A172 (cell line): Measurements from ENCODE around the gene OR52K2. TPM values are rescaled to one million over a fixed set of nuclear protein-coding genes. Genes with fewer than 3 reads are reported as not detected.
"Not testable (repeated sequence)": the region's sequence is repeated elsewhere in the genome, so short reads cannot be mapped to it uniquely, and the experiment has no call there.

Experiments
- DNase-seq: peaks from one replicate; pipeline ENCODE4 v3.0.0-alpha.2; 2015; ENCODE audit warnings: low spot score
- total RNA-seq: library from RNA; depleted of rRNA; stranded (reverse); fragments of >200 nt; shearing (Covaris generic); gene quantifications from 2 replicates; pipeline ENCODE4 v1.2.3, GENCODE V29; 2014; rRNA removed

OR52K2 gene
- total RNA-seq, 1 experiment from 2014 or later: not detected

DNA sequence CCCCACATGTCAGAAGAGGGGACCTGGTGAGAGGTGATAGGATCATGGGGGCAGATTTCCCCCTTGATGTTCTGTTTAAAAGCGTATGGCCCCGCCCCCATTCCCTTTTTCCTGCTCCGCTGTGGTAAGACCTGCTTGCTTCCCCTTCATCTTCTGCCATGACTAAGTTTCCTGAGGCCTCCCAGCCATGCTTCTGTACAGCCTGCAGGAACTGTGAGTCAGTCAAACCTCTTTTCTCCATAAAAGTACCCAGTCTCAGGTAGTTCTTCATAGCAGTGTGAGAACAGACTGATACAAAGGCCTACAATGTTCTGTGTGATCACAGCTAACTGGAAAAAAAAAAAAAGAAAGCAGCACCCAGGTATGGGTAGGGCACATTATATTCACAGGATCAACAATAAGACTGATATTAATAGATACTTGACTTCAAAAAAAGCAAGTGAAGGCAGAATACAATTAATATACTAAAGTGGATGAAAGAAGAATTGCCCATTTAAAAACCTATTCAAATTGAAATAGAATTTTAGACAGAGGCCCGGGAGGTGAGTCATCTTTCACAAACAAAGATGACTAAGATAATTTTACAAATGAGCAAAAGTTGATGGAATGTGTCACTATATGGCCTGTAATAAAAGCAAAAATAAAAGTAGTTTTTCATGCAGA lies 31.6 kb downstream of the OR52K2 start:
- DNase-seq: peak; percentile 38

DNA sequence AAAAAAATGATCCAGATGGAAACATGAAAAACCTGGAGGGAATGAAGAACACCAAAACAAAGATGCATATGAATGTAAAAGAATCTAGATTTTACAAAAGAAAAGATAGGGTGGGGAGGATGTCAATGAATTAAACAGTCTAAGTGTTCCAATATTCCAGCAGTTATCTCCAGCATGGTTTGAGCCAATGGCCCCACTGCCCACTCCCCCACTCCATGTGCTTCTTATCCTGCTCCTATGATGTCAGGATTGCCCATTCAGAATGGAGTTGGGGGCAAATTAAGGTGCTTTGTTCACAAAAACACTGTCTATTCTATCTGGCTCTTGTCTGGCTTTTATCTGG lies 32.1 kb downstream of the OR52K2 start:
- DNase-seq: no peak

DNA sequence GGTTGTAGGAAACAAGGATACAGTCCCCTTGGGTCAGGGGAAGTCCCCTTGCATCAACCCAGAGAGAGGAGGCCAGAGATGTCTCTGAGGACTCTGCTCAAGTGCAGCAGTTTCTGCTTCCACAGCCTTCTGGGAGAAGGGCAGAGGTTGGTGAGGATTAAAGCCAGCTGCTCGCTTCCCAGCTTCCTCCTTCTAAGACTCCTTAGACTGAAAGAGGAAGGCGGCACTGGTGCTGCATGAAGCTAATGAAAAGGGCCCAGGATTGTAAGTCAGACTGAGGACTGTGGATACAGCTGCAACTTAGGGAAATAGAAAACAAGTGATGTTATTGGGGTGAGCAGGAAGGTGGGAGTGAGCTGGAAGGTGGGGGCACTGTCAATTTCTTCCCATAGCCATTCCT lies 33.4 kb downstream of the OR52K2 start, which contains the start of gene OR52K1:
Gene OR52K1 (plus strand): TSS at position 202 of the 400 bp plus-strand sequence. CDS start 6,255 bp downstream, outside the sequence.
- DNase-seq: no peak

DNA sequence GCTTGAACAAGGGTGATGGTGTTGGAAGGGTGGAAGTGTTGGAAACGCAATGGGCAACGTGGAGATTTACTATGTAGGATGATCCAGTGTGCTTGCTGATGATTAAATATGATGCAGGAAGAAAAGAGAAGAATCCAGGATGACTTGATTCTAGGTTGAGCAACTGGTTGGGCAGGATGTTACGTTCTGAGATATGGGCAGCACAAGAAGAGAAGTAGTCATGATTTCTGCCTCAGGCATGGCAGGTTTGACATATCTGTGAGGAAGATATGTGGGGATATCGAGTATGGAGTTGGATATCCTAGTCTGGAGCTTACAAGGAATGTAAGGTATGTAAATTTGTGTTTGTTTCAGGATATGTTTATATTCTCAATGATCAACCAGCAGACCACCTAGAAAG lies 35.2 kb downstream of the OR52K2 start:
- no peak for DNase-seq

DNA sequence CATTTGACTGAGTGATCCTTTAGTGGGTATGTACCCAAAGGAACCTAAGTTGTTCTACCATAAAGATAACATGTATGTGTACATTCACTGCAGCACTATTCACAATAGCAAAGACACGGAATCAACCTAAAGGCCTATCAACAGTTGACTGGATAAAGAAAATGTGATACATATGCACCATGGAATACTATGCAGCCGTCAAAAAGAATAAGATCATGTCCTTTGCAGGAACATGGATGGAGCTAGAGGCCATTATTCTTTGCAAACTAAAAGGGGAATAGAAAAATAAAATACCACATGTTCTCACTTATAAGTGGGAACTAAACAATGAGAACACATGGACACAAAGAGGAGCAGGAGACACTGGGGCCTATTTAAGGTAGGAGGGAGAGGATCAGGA lies 42.3 kb downstream of the OR52K2 start:
- not testable (repeated sequence) for DNase-seq

DNA sequence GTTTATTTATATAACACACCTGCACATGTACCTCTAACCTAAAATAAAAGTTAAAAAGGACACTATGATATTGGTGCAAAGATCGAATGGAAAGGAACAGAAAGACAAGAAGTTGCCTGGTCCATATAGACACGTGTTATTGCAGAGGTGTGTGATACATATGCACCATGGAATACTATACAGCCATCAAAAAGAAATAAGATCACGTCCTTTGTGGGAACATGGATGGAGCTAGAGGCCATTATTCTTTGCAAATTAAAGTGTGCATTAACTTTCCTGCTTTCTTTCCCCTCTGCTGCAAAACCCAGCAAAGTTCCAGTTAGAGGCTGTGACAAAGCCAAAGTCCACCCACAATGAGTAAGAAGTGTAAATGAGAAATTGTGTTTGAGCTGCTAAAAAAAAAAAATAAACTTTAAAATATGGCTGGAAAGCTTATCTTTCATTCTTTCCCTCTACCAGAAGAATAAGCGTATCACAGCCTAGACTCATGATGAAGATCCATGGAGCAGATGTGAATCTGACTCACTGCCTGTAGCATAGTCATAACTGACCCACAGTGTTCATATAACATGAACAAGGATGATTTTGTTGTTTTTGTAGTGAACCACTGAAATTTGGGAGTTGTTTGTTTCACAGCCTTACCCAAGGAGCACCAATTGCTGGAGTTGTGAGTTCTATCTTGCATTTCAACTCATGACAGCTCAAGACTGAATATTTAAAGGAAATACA lies 42.9 kb downstream of the OR52K2 start:
- DNase-seq: no peak

DNA sequence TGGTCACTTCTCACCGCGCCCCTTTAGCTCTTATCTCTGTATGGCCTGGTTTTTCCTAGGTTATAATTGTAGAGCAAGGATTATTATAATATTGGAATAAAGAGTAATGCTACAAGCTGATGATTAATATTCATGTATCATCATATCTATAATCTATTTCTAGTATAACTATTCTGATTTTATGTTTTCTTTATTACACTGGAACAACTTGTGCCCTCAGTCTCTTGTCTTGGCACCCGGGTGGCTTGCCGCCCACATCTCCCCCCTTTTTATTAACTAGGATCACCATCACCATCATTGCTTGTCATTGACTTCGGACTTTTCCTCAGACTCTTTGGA lies 44.4 kb downstream of the OR52K2 start:
- no peak for DNase-seq

DNA sequence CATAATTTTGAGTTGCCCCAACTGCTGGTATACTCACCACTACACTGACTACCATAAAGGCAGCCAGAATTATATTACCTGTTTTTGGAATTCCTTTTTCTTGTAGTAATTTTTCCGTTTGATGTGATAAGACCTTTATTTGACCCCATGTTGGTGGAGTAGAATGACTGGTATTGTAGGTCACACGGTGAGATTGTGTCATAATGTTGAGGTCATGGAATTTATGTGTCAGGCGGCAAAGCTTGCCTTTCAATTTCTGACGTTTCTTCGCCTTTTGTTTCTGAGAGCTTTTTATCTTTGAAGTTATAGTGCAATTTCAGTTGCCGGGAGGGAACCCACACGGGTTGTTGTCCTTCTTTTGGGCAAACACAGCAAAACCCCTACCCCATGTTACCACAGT lies 46.4 kb downstream of the OR52K2 start:
- peak; percentile 3 for DNase-seq

DNA sequence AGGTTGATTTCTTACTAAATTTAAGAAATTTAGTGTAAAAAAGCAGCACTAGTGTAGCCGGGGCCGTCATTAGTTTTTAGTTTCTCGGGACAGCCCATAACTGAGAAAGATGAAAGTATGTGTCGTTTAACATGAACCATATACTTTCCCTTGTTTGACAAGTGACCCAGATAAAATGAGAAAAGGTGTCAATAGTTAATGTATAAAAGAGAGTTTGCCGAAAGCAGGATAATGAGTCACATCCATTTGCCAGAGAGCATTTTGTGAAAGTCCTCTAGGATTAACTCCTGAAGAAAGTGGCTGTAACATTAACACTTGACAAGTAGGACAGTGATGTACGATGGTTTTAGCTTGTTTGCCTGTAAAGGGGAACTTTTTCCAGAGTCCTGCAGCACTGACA lies 46.9 kb downstream of the OR52K2 start:
- no peak for DNase-seq

DNA sequence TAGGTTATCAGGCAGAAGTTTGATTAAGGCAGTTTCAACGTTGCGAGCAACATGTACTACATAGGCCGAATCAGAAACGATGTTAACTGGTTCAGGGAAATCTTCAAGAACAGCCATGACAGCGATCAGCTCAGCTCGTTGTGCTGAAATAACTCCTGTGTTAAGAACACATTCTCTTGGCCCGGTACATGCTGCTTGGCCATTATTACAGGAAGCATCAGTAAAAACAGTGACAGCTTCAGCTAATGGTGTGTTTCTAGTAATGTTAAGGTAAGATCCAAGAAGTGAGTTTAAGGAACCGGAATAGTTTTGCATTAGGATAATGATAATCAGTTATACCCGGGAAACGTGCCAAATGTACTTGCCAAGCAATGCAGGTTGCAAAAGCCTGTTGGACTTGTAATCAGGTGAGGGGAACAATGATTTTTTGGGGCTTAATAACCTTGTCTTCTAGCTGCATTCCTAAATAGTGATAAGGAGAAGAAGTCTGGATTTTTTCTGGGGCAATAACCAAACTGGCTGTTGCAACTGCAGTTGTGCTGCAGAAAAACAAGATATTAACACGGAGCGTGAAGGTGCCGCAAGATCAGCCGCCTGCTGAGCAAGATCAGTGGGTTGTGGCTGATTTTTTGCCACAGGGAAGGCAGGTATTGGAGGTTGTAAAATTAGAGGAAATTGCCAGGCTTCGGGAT lies 47.6 kb downstream of the OR52K2 start:
- DNase-seq: no peak

Other genes starting within 250 kb of the OR52K2 start
- not detected in 2 replicates for gene OR52B4, start 80.9 kb upstream of the OR52K2 start, total RNA-seq
- 24.7 and 25.2 TPM in 2 replicates for gene TRIM21, start 55.6 kb upstream of the OR52K2 start, total RNA-seq
- not detected in 2 replicates for gene OR52K1, start 33.4 kb downstream of the OR52K2 start, total RNA-seq
- gene OR52M1, start 95.9 kb downstream of the OR52K2 start, total RNA-seq: not detected in 2 replicates
- not detected in 2 replicates for gene OR52I2, start 132.4 kb downstream of the OR52K2 start, total RNA-seq
- gene OR52I1, start 144.7 kb downstream of the OR52K2 start, total RNA-seq: not detected in 2 replicates
- gene TRIM68, start 158.9 kb downstream of the OR52K2 start, total RNA-seq: 10.3 and 10.8 TPM in 2 replicates
- gene OR51D1, start 188.2 kb downstream of the OR52K2 start, total RNA-seq: not detected in 2 replicates
- gene OR51E1, start 194.7 kb downstream of the OR52K2 start, total RNA-seq: not detected in 2 replicates
- not detected in 2 replicates for gene OR51E2, start 248.6 kb downstream of the OR52K2 start, total RNA-seq